ENCODE results near the gene ARMC6.

DNA sequence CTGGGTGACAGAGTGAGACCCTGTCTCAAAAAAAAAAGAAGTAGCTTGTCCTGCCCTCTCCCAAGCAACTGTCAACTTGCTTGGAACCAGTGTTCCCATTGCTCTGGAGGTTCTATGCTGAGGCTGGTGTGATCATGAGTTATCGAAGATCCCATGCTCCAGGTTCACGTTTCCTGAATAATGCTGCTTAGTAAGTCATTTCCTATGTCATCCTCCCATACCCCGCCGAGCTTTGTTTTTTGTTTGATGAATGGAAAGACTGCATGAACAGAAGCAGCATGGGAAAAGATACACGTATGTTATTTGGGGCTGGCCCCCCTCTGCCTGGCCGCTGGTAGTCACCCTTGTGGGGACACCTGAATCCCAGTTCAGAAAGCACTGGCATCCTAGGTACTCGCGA is 41.7 kb downstream of the ARMC6 start:
- TF ChIP-seq, protein P1, sequence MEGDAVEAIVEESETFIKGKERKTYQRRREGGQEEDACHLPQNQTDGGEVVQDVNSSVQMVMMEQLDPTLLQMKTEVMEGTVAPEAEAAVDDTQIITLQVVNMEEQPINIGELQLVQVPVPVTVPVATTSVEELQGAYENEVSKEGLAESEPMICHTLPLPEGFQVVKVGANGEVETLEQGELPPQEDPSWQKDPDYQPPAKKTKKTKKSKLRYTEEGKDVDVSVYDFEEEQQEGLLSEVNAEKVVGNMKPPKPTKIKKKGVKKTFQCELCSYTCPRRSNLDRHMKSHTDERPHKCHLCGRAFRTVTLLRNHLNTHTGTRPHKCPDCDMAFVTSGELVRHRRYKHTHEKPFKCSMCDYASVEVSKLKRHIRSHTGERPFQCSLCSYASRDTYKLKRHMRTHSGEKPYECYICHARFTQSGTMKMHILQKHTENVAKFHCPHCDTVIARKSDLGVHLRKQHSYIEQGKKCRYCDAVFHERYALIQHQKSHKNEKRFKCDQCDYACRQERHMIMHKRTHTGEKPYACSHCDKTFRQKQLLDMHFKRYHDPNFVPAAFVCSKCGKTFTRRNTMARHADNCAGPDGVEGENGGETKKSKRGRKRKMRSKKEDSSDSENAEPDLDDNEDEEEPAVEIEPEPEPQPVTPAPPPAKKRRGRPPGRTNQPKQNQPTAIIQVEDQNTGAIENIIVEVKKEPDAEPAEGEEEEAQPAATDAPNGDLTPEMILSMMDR (conservative IDR thresholded peaks at IDR 0.05): no peak
- TF ChIP-seq ZFX (IDR thresholded peaks at IDR 0.05): no peak

All from C4-2B (cell line).